Measurements from ENCODE around the gene RDH11.
"Not testable (repeated sequence)": the region's sequence is repeated elsewhere in the genome, so short reads cannot be mapped to it uniquely, and the experiment has no call there.

The RDH11 gene

GRCh38 chr14:67701492-67701891 lies 5.9 kb upstream of the RDH11 start, which contains the start of gene RDH12:
RDH12 (plus strand) TSS chr14:67701886; CDS start chr14:67722643, 20,757 bp downstream.
- not testable (repeated sequence) for DNase-seq

GRCh38 chr14:67698179-67698578 lies 2.6 kb upstream of the RDH11 start:
- DNase-seq, result no peak

- no peak for DNase-seq
Measured at GRCh38 chr14:67697006-67697405, 1.4 kb upstream of the RDH11 start.

GRCh38 chr14:67694791-67695393 lies 672 bp downstream of the RDH11 start:
- peak; percentile 14 to 73 for DNase-seq

- DNase-seq, result no peak
Measured at GRCh38 chr14:67690011-67690410, 5.6 kb downstream of the RDH11 start.

GRCh38 chr14:67683842-67684241 lies 11.7 kb downstream of the RDH11 start:
- DNase-seq, result no peak

- DNase-seq, result no peak
Measured at GRCh38 chr14:67680941-67681340, 14.6 kb downstream of the RDH11 start.

- DNase-seq, result no peak
Measured at GRCh38 chr14:67680121-67680602, 15.4 kb downstream of the RDH11 start.

GRCh38 chr14:67679006-67679405 lies 16.6 kb downstream of the RDH11 start:
- DNase-seq, result no peak

- DNase-seq, result no peak
Measured at GRCh38 chr14:67675219-67675582, 20.4 kb downstream of the RDH11 start.

- peak; percentile 65 to 94 for DNase-seq
Measured at GRCh38 chr14:67674480-67675218, 20.9 kb downstream of the RDH11 start, which contains the start of gene VTI1B. VTI1B (minus strand) TSS chr14:67674632; CDS start chr14:67674489, 143 bp downstream.

GRCh38 chr14:67674139-67674479 lies 21.5 kb downstream of the RDH11 start:
- peak; percentile 46 to 61 for DNase-seq

- no peak for DNase-seq
Measured at GRCh38 chr14:67673451-67673850, 22.1 kb downstream of the RDH11 start.

GRCh38 chr14:67668559-67668958 lies 27.0 kb downstream of the RDH11 start:
- no peak for DNase-seq

- no peak for DNase-seq
Measured at GRCh38 chr14:67666750-67667449, 28.7 kb downstream of the RDH11 start.

GRCh38 chr14:67665868-67666267 lies 29.7 kb downstream of the RDH11 start:
- DNase-seq, result no peak

GRCh38 chr14:67663633-67664032 lies 31.9 kb downstream of the RDH11 start:
- DNase-seq, result no peak

GRCh38 chr14:67653651-67654280 lies 41.8 kb downstream of the RDH11 start:
- DNase-seq, result no peak

GRCh38 chr14:67652189-67652588 lies 43.4 kb downstream of the RDH11 start:
- DNase-seq, result no peak

- DNase-seq, result no peak
Measured at GRCh38 chr14:67650694-67651093, 44.9 kb downstream of the RDH11 start.

GRCh38 chr14:67650151-67650550 lies 45.4 kb downstream of the RDH11 start:
- DNase-seq, result no peak

- DNase-seq, result no peak
Measured at GRCh38 chr14:67646131-67646530, 49.4 kb downstream of the RDH11 start.

- DNase-seq, result no peak
Measured at GRCh38 chr14:67645414-67645813, 50.1 kb downstream of the RDH11 start.
